Progenitor cell of endocrine pancreas (in vitro differentiated cells): ENCODE data around the gene TOM1L2. TPM values are rescaled to one million over a fixed set of nuclear protein-coding genes. Genes with fewer than 3 reads are reported as not detected.

Source experiments
- DNase-seq: peaks from one replicate; pipeline ENCODE4 v3.0.0; 2021; ENCODE audit warnings: low spot score; ENCODE audit not compliant: unreplicated experiment
- H3K27ac Mint-ChIP-seq: 2 replicates; pipeline ENCODE4 v1.8.0; 2021; ENCODE audit warnings: mild to moderate bottlenecking, moderate library complexity, mixed read lengths
- H3K27me3 Mint-ChIP-seq: 2 replicates; pipeline ENCODE4 v1.8.0; 2021; ENCODE audit warnings: mixed read lengths
- H3K36me3 Mint-ChIP-seq: 2 replicates; pipeline ENCODE4 v1.8.0; 2022; ENCODE audit warnings: mixed read lengths; ENCODE audit not compliant: insufficient read depth
- H3K4me1 Mint-ChIP-seq: 2 replicates; pipeline ENCODE4 v1.8.0; 2021; ENCODE audit warnings: low read depth, mixed read lengths
- H3K4me3 Mint-ChIP-seq: 2 replicates; pipeline ENCODE4 v1.8.0; 2021; ENCODE audit warnings: low read depth, mild to moderate bottlenecking, moderate library complexity, mixed read lengths
- H3K9me3 Mint-ChIP-seq: 2 replicates; pipeline ENCODE4 v1.8.0; 2021; ENCODE audit warnings: low read depth, mixed read lengths
- CTCF ChIP-seq: fragments of 200-600 bp; sonication (generic); IDR thresholded peaks from one replicate; pipeline ENCODE4 v1.5.0; 2021; ENCODE audit warnings: antibody characterized with exemption, mild to moderate bottlenecking; ENCODE audit not compliant: unreplicated experiment
- total RNA-seq: library from RNA; stranded (reverse); gene quantifications from 2 replicates; pipeline ENCODE4 v1.2.1, GENCODE V29; 2021

Gene TOM1L2
- total RNA-seq, 1 donor from 2014 or later, result 29.4 TPM

- Mint-ChIP-seq H3K4me3 (no peak overlapping the region), H3K27me3 (no peaks in the 10 kb centered on the region), H3K27ac (no peak overlapping the region), H3K4me1 (peaks cover 2% of the 10 kb centered on the region), H3K36me3 (peaks cover 10% of the 10 kb centered on the region), H3K9me3 (no peaks in the 10 kb centered on the region)
- no peak for TF ChIP-seq CTCF
- no peak for DNase-seq
Observed at GRCh38 chr17:17816831-17817551, 155.2 kb downstream of the TOM1L2 start.

DNA sequence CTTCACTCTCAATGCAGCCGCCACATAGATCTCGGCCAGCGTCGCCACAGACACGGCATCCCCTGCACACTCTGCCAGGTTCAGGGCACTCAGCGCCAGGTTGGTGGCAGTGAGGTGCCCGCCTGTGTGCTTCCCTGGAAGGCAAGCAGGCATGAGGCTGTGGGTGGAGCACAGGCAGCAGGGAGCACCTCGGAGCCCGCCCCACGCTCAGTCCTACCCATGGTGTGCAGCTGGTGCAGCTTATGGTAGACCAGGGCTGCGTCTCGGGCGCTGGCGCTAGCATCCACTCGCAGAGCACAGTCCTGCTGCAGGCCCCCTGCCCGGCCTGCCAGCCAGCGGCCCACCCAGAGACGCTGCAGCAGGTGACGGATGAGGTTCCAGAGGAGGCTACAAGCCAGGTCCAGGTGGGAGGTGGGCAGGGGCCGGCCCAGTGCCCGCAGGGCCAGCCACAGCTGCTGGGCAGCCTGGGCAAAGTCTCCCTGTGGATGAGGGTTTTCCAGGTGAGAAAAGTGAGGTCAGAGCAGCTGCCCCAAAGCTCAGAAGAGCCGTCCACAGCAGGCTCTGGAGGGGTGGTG, 155.9 kb downstream of the TOM1L2 start:
- Mint-ChIP-seq H3K4me3 (no peak overlapping the region), H3K9me3 (no peaks in the 10 kb centered on the region), H3K27ac (peak overlapping the region; percentile 37), H3K27me3 (no peaks in the 10 kb centered on the region), H3K4me1 (peaks cover 8% of the 10 kb centered on the region), H3K36me3 (peaks cover 10% of the 10 kb centered on the region)
- TF ChIP-seq CTCF, result no peak
- DNase-seq, result no peak

- Mint-ChIP-seq H3K27ac (peak overlapping the region; percentile 34), H3K9me3 (no peaks in the 10 kb centered on the region), H3K27me3 (no peaks in the 10 kb centered on the region), H3K36me3 (peaks cover 10% of the 10 kb centered on the region), H3K4me3 (no peak overlapping the region), H3K4me1 (peaks cover 10% of the 10 kb centered on the region)
- DNase-seq, result no peak
- TF ChIP-seq CTCF, result no peak
Observed at GRCh38 chr17:17815436-17816200, 156.6 kb downstream of the TOM1L2 start.

DNA sequence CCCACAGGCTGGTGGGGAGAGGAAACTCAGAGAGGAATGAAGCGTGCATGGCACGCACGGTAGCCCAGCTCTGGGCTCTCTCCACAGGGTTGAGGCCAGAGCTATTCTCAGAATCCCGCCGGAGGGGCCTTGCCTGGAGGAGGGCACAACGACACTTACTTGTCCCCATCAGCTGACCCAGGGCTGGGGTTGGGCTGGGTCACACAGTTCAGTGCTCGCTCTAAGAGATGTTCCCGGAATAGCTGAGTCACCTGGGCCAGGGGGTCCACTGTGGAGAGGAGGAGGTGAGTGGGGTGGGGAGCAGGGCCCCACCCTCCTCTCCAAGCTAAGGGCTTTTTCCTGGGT, 157.2 kb downstream of the TOM1L2 start:
- H3K4me1 Mint-ChIP-seq, result peaks cover 11% of the 10 kb centered on the region
- peak overlapping the region; percentile 49 for H3K27ac Mint-ChIP-seq
- H3K9me3 Mint-ChIP-seq, result no peaks in the 10 kb centered on the region
- no peak overlapping the region for H3K4me3 Mint-ChIP-seq
- H3K36me3 Mint-ChIP-seq, result peaks cover 10% of the 10 kb centered on the region
- no peak for TF ChIP-seq CTCF
- no peaks in the 10 kb centered on the region for H3K27me3 Mint-ChIP-seq
- DNase-seq, result no peak

GRCh38 chr17:17814162-17815061, 157.8 kb downstream of the TOM1L2 start:
- H3K9me3 Mint-ChIP-seq, result no peaks in the 10 kb centered on the region
- H3K27ac Mint-ChIP-seq, result peak overlapping the region; percentile 62
- DNase-seq, result no peak
- no peaks in the 10 kb centered on the region for H3K27me3 Mint-ChIP-seq
- H3K4me1 Mint-ChIP-seq, result peaks cover 11% of the 10 kb centered on the region
- H3K4me3 Mint-ChIP-seq, result no peak overlapping the region
- peaks cover 10% of the 10 kb centered on the region for H3K36me3 Mint-ChIP-seq
- no peak for TF ChIP-seq CTCF
